ENCODE data around the gene FGF23. TPM values are rescaled to one million over a fixed set of nuclear protein-coding genes. Genes with fewer than 3 reads are reported as not detected.

Gene FGF23
- total RNA-seq, 1 experiment from 2014 or later = not detected

GRCh38 chr12:4370265-4370664, 9.2 kb downstream of the FGF23 start:
- H3K36me3 ChIP-seq (ENCODE audit: control insufficient read depth in 1 of 2, insufficient read depth in 2 of 2, low read length in 2 of 2) = no peaks in the 10 kb centered on the region
- no peaks in the 10 kb centered on the region for H3K9me2 ChIP-seq (ENCODE audit: insufficient read depth)
- no peaks in the 10 kb centered on the region for H3K4me1 ChIP-seq (ENCODE audit: control insufficient read depth in 1 of 2, insufficient read depth in 2 of 2, low read length in 2 of 2)
- H3K4me3 ChIP-seq (replicated peaks in 1 of 2; ENCODE audit: low read depth in 1 of 2, low read length in 2 of 2) = no peak overlapping the region
- no TSS peak for BruUV-seq (replicated peaks)
- intact Hi-C loops (cut with micrococcal nuclease) = no loop called here
- no peaks in the 10 kb centered on the region for H3K9me3 ChIP-seq (ENCODE audit: control insufficient read depth in 1 of 2, insufficient read depth in 1 of 2, low read depth in 1 of 2, low read length in 2 of 2)
- ChIA-PET POLR2A (no interaction called here), RAD21 (ENCODE audit: low non-redundant PET in 1 of 2, low total read pairs in 2 of 2, uncharacterized antibody in 2 of 2, unreplicated experiment in 2 of 2) (no interaction called here), CTCF (no interaction called here)
- H3K27ac ChIP-seq (ENCODE audit: low read depth, low read length) = no peak overlapping the region
- ATAC-seq = no peak
- TF ChIP-seq CBX3 (IDR thresholded peaks at IDR 0.05; ENCODE audit: low read depth) = no peak
- no peak for TF ChIP-seq EZH2 (IDR thresholded peaks at IDR 0.05)
- no peak for TF ChIP-seq JUND (IDR thresholded peaks at IDR 0.05)
- no peak for TF ChIP-seq ZFX (IDR thresholded peaks at IDR 0.05)
- TF ChIP-seq SP1 (IDR thresholded peaks at IDR 0.05; ENCODE audit: low read depth) = no peak
- no peak for TF ChIP-seq SRF (IDR thresholded peaks at IDR 0.05; ENCODE audit: low read depth)
- TF ChIP-seq ZNF274 (IDR thresholded peaks at IDR 0.05; ENCODE audit: low read depth, low read length) = no peak
- H3K27me3 ChIP-seq (ENCODE audit: insufficient read depth, low read length) = peaks cover 40% of the 10 kb centered on the region
- no peak for DNase-seq (ENCODE audit: low read depth, low spot score)
- no peaks in the 10 kb centered on the region for H3K79me2 ChIP-seq (ENCODE audit: insufficient read depth, low read length)
- H3K9ac ChIP-seq (ENCODE audit: low read length) = no peak overlapping the region
- H4K20me1 ChIP-seq (ENCODE audit: insufficient read depth) = no peaks in the 10 kb centered on the region
- H3K4me2 ChIP-seq (ENCODE audit: low read length) = no peak overlapping the region
- H2AFZ ChIP-seq (ENCODE audit: low read depth, low read length, poor library complexity, severe bottlenecking) = no peak overlapping the region

GRCh38 chr12:4369548-4369947, 10.0 kb downstream of the FGF23 start:
- ChIA-PET POLR2A (no interaction called here), CTCF (no interaction called here), RAD21 (ENCODE audit: low non-redundant PET in 1 of 2, low total read pairs in 2 of 2, uncharacterized antibody in 2 of 2, unreplicated experiment in 2 of 2) (no interaction called here)
- H3K4me3 ChIP-seq (replicated peaks in 1 of 2; ENCODE audit: low read depth in 1 of 2, low read length in 2 of 2) = no peak overlapping the region
- peaks cover 37% of the 10 kb centered on the region for H3K27me3 ChIP-seq (ENCODE audit: insufficient read depth, low read length)
- H2AFZ ChIP-seq (ENCODE audit: low read depth, low read length, poor library complexity, severe bottlenecking) = no peak overlapping the region
- ATAC-seq = no peak
- H3K9me3 ChIP-seq (ENCODE audit: control insufficient read depth in 1 of 2, insufficient read depth in 1 of 2, low read depth in 1 of 2, low read length in 2 of 2) = no peaks in the 10 kb centered on the region
- H4K20me1 ChIP-seq (ENCODE audit: insufficient read depth) = no peaks in the 10 kb centered on the region
- TF ChIP-seq EZH2 (IDR thresholded peaks at IDR 0.05) = no peak
- no peak for TF ChIP-seq CEBPB (IDR thresholded peaks at IDR 0.05; ENCODE audit: low read depth)
- no peak for TF ChIP-seq SIN3A (IDR thresholded peaks at IDR 0.05; ENCODE audit: low read depth)
- no peaks in the 10 kb centered on the region for H3K36me3 ChIP-seq (ENCODE audit: control insufficient read depth in 1 of 2, insufficient read depth in 2 of 2, low read length in 2 of 2)
- no peak for DNase-seq (ENCODE audit: low read depth, low spot score)
- no TSS peak for BruUV-seq (replicated peaks)
- no peaks in the 10 kb centered on the region for H3K79me2 ChIP-seq (ENCODE audit: insufficient read depth, low read length)
- H3K9me2 ChIP-seq (ENCODE audit: insufficient read depth) = no peaks in the 10 kb centered on the region
- no peak overlapping the region for H3K4me2 ChIP-seq (ENCODE audit: low read length)
- intact Hi-C loops (cut with micrococcal nuclease) = no loop called here
- H3K4me1 ChIP-seq (ENCODE audit: control insufficient read depth in 1 of 2, insufficient read depth in 2 of 2, low read length in 2 of 2) = no peaks in the 10 kb centered on the region
- no peak overlapping the region for H3K9ac ChIP-seq (ENCODE audit: low read length)
- H3K27ac ChIP-seq (ENCODE audit: low read depth, low read length) = no peak overlapping the region
